ENCODE measurements around the gene ALK. TPM values are rescaled to one million over a fixed set of nuclear protein-coding genes. Genes with fewer than 3 reads are reported as not detected.

Gene ALK
- total and polyA plus RNA-seq, 2 experiments from 2014 or later, result 0.35 TPM; not detected in 1

DNA sequence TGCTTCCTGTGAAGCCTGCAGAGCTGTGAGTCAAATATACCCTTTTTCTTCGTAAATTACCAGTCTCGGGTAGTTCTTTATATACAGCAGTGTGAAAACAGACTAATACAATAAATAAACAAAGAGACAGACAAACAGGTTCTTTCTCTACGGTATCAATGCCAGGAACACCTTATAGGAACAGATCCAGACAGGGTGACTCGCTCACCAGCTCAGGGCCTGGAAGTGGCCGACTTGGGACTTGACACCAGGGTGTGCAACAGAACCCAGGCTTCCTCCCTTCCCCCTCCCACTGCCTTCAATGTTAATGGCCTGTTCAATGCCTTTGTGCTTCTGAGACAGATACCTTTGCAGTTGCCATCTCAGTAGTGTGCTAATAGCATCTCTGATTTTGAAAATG, 309.5 kb downstream of the ALK start (continued):
- TF ChIP-seq REST (IDR thresholded peaks at IDR 0.05; ENCODE audit: unreplicated experiment) (no peak), POLR2AphosphoS5 (IDR thresholded peaks at IDR 0.05; ENCODE audit: low read depth) (no peak), ETS1 (IDR thresholded peaks at IDR 0.05) (no peak), JUNB (IDR thresholded peaks at IDR 0.05; ENCODE audit: unreplicated experiment) (no peak)

DNA sequence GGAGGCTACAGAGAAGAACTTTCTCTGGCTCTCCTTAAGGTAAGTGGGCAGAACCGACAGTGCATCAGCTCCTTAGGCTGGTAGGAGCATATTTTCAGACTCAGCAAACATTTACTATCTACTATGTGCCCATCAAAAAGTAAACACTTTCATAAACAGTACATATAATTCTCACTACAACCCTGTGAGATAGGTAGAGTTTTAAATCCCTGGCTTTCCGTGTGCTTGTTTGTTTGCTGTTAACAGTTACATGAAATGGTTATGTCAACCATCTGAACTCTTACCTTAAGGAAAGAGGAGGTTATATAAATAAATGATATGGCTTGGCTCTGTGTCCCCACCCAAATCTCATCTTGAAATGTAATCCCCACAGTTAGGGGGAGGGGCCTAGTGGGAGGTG, 310.1 kb downstream of the ALK start:
- Histone ChIP-seq H3K9me2 (ENCODE audit: insufficient read depth) (peaks cover 21% of the 10 kb centered on the region), H3K36me3 (ENCODE audit: insufficient read depth) (no peaks in the 10 kb centered on the region), H3F3A (replicated peaks; ENCODE audit: low read depth) (no peaks in the 10 kb centered on the region), H3K27me3 (ENCODE audit: insufficient read depth) (no peaks in the 10 kb centered on the region), H3K4me1 (ENCODE audit: insufficient read depth) (peaks cover 10% of the 10 kb centered on the region), H3K79me2 (replicated peaks; ENCODE audit: insufficient read depth) (no peaks in the 10 kb centered on the region), H2AFZ (no peak overlapping the region), H3K4me2 (no peak overlapping the region), H4K20me1 (replicated peaks; ENCODE audit: insufficient read depth) (no peaks in the 10 kb centered on the region), H3K4me3 (no peak overlapping the region), H3K27ac (ENCODE audit: low read depth) (no peak overlapping the region)
- Mint-ChIP-seq H3K4me1 (peaks cover 25% of the 10 kb centered on the region), H3K27ac (no peak overlapping the region), H3K27me3 (ENCODE audit: insufficient read depth, low read depth, poor library complexity) (no peaks in the 10 kb centered on the region), H3K9me3 (no peaks in the 10 kb centered on the region), H3K36me3 (ENCODE audit: low read depth) (no peaks in the 10 kb centered on the region), H3K4me3 (no peak overlapping the region)
- no peak for DNase-seq (ENCODE audit: low spot score)
- ATAC-seq, result no peak
- TF ChIP-seq ZNF462 (CRISPR knock-in tag; IDR thresholded peaks at IDR 0.05), result no peak
- no peak for TF ChIP-seq JUNB (IDR thresholded peaks at IDR 0.05; ENCODE audit: unreplicated experiment)
- no peak for TF ChIP-seq NANOG (IDR thresholded peaks at IDR 0.05; ENCODE audit: borderline replicate concordance)
- no peak for TF ChIP-seq REST (IDR thresholded peaks at IDR 0.05; ENCODE audit: unreplicated experiment)
- no peak for TF ChIP-seq CREB1 (CRISPR knock-in tag; IDR thresholded peaks at IDR 0.05; ENCODE audit: low read depth)
- TF ChIP-seq, protein P1, sequence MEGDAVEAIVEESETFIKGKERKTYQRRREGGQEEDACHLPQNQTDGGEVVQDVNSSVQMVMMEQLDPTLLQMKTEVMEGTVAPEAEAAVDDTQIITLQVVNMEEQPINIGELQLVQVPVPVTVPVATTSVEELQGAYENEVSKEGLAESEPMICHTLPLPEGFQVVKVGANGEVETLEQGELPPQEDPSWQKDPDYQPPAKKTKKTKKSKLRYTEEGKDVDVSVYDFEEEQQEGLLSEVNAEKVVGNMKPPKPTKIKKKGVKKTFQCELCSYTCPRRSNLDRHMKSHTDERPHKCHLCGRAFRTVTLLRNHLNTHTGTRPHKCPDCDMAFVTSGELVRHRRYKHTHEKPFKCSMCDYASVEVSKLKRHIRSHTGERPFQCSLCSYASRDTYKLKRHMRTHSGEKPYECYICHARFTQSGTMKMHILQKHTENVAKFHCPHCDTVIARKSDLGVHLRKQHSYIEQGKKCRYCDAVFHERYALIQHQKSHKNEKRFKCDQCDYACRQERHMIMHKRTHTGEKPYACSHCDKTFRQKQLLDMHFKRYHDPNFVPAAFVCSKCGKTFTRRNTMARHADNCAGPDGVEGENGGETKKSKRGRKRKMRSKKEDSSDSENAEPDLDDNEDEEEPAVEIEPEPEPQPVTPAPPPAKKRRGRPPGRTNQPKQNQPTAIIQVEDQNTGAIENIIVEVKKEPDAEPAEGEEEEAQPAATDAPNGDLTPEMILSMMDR (conservative IDR thresholded peaks at IDR 0.05; ENCODE audit: low read depth in 2 of 2), result no peak
- no peak for TF ChIP-seq EZH2phosphoT487 (IDR thresholded peaks at IDR 0.05; ENCODE audit: unreplicated experiment)
